GM04503 (cell line): ENCODE measurements around the gene CAPN8.
"Not testable (repeated sequence)": the region's sequence is repeated elsewhere in the genome, so short reads cannot be mapped to it uniquely, and the experiment has no call there.

Experiments used
- DNase-seq: peaks from one replicate; pipeline ENCODE4 v3.0.0-alpha.2; 2012; ENCODE audit warnings: low read depth

CAPN8 gene

DNA sequence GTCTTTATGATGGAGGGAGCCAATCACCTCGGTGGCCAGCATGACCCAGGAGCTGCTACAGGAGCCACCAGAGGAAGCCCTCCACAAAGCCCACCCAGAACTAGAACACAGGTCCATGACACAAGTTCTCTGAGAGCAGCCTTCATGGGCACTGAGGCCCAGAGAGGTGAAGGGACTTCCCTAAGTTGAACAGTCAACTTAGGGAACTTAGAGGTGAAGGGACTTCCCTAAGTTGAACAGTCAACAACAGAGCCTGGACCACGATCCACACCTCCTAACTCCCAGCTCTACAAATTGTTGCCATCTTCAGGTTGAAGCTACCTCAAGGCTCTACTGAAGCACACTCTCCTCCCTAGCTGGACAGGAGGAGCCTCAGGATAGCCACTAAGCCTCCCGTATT is 139.5 kb downstream of the CAPN8 start:
- no peak for DNase-seq

GRCh38 chr1:223525546-223525945 is 140.0 kb downstream of the CAPN8 start:
- no peak for DNase-seq

- DNase-seq = no peak
Observed at GRCh38 chr1:223524930-223525451, 140.5 kb downstream of the CAPN8 start.

DNA sequence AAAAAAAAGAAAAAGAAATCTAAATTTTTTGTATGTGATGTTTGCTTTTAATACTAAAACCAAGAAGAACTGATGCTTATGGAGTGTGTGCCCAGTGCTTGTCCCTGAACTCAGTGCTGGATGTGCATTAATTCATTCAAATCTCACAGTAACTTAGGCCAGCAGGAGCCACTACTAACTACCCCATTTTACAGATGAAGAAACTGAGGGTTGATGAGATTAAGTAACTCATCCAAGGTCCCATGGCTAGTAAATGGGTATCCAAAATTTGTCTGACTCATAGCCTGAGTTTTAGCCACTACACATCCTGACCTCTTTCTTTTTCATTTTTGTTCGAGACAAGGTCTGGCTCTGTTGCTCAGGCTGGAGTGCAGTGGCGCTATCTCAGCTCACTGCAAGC is 144.4 kb downstream of the CAPN8 start:
- DNase-seq = no peak

- DNase-seq = no peak
Observed at GRCh38 chr1:223520200-223520599, 145.3 kb downstream of the CAPN8 start.

DNA sequence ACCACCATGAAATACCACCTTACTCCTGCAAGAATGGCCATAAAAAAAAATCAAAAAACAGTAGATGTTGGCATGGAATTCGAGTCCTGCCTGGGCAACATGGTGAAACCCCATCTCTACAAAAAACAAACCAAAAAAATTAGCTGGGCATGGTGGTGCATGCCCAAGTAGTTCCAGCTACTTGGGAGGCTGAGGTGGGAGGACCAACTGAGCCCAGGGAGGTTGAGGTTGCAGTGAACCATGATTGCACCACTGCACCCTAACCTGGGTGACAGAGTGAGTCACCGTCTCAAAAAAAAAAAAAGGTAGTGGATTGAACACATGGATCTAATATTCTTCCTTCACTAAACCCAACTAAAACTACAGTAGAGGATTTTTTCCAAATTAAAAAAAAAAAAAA is 146.4 kb downstream of the CAPN8 start:
- DNase-seq = no peak

GRCh38 chr1:223518553-223518952 is 146.9 kb downstream of the CAPN8 start:
- DNase-seq = not testable (repeated sequence)

GRCh38 chr1:223515926-223516325 is 149.6 kb downstream of the CAPN8 start:
- no peak for DNase-seq

DNA sequence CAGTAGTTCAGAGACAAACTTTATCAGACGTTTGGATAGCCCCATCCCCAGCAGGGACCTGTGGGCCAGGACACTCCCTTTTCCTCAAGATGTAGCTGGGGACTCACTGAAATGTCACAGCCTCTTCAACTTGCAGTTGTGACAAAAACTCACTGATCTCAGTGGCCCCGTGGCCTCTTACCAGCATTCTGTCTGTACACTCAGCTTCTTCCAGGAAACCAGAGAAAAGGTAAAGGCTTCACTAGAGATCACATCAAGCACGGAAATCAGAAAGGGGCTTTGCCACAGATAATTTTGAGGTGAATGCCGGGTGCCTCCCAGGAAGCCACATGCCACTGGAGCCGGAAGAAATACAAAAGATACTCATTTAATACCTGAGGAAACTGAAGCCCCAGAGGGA is 150.1 kb downstream of the CAPN8 start:
- no peak for DNase-seq

DNA sequence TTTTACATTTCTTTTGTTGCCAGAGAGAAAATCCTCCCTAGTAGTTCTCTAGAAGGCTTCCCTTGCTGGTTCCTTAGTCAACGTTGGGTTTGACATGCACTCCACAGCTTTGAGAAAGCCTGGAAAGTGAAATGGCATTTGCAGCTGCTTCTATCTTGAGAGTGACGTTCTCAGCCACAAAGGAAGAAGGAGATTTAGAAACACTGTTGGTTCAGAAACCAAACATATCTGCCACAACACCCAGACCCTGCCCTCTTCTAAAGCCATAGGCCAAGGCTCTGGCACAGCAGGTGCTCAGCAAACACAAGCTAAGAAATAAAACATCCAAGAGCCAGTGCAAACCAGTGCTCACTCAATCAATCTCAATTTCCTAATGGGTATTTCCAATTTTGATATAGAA is 150.9 kb downstream of the CAPN8 start:
- DNase-seq = no peak

GRCh38 chr1:223513309-223513708 is 152.2 kb downstream of the CAPN8 start:
- DNase-seq = no peak

DNA sequence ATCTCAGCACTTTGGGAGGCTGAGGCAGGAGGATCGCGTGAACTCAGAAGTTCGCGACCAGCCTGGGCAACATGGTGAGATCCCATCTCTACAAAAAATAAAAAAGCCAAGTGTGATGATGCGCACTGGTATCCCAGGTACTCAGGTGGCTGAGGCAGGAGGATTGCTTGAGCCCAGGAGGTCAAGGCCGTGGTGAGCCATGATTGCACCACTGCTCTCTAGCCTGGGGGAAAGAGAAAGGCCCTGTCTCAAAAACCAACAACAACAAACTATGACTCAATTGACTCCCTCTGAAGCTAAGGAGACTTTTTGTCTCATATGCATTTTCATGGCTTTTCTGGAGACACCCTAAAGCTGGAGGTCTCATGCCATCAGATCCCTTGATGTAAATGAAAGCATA is 153.4 kb downstream of the CAPN8 start:
- no peak for DNase-seq

DNA sequence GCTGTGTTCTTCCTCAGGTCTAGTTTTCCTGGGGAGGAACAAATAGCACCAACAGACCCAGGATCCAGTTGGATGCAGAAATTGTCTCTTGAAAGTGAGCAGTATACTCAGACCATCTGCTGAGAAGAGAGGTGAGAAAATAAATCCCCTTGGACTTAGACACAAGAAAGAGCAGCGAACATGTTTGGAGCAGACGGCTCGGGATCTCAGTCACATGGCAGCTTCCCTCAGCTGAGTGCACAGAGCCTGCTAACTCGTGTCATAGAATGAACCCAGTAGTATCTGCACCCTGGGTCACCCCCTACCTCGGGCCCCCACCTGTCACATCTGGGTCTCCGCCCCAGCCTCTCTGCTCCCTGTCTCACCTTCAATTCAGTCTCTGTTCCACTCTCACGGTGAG is 156.7 kb downstream of the CAPN8 start:
- DNase-seq = no peak

DNA sequence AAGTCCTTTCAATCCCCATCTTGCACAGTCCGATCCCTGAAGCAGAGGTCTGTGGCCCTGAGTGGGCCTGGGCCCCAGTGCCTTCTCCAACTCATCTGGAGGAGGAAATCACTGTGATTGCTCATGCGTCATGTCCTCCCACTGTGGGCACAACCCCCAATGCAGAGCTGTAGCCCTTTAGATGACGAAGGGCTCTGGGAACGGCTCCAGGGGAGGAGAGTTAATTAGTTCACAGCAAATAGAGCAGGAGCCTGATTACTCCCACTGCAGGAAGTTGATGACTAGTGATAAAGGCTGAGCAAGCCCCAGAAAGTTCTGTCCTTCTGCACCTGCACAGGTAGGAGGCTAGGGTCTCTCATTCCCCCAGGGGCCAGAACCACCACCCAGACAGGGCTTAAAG is 160.8 kb downstream of the CAPN8 start:
- peak; percentile 76 for DNase-seq

DNA sequence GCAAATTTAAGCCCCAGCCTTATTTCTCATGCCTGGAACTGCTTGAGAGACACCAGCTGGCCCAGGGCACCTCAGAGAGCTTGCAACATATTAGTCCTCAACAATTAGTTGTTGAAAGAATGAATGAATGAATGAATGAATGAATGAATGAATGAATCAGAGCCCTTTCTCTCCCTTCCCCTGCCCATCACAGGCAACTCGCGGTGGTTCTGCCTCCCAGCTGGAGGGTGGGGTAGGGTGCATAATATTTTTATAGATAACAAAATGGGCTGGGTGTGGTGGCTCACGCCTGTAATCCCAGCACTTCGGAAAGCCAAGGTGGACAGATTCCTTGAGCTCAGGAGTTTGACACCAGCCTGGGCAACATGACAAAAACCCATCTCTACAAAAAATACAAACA is 162.2 kb downstream of the CAPN8 start:
- DNase-seq = no peak

GRCh38 chr1:223500560-223501425 is 164.7 kb downstream of the CAPN8 start:
- peak; percentile 68 for DNase-seq

- no peak for DNase-seq
Observed at GRCh38 chr1:223496883-223497282, 168.6 kb downstream of the CAPN8 start.

DNA sequence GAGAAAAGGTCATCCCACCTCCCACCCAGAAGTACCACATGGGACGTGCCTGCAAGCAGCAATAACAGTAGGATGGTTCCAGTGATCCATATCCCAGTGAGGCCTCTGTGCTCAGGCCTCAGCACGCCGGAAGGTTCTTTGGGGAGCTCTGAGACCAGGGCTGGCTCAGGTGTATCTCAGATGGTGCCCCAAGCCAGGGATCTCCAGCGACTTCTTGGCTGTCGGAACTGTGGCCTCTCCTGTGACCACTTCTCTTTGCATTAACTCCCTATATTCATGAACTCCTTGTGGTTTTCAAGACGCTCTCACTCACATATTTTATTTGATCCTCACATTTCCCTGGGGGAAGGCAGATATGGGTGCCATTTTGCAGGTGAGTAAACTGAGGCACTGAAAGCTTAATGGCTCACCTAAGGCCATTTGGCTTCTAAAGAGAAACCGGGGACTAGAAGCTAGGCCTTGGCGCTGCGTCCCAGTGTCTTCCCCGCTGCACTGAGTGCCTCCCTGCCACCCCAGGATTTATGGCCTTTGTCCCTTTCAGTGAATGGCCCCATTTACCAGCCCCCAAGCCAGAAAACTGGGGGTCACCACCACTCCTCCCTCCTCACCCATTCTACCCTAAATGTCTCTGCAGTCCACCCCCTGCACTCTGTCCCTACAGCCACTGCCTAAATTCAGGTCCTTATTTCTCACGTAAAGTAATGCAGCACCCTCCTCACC is 170.4 kb downstream of the CAPN8 start:
- no peak for DNase-seq

- DNase-seq = no peak
Observed at GRCh38 chr1:223492044-223492443, 173.5 kb downstream of the CAPN8 start.
